SU-DHL-6 (cell line): ENCODE data around the gene IL17RC.

Experiments used
- H2AFZ ChIP-seq: fragments of 200-600 bp; sonication (generic); 2 replicates; pipeline ENCODE4 v1.6.1; 2014; ENCODE audit warnings: low read depth, mild to moderate bottlenecking, moderate library complexity, mixed read lengths, antibody characterized with exemption, low read length; ENCODE audit not compliant: severe bottlenecking
- H3F3A ChIP-seq: fragments of 200-600 bp; shearing (Covaris generic); 2 replicates; pipeline ENCODE4 v1.6.0; 2016; ENCODE audit warnings: antibody characterized with exemption, mild to moderate bottlenecking; ENCODE audit not compliant: insufficient read depth
- H3K27ac ChIP-seq: fragments of 200-600 bp; sonication (generic); 2 replicates; pipeline ENCODE4 v1.5.1; 2016; ENCODE audit warnings: low read depth, mild to moderate bottlenecking, low read length, moderate library complexity, mixed read lengths
- H3K27me3 ChIP-seq: fragments of 200-600 bp; sonication (generic), shearing (Covaris generic); 2 replicates; pipeline ENCODE4 v1.6.0; 2014; ENCODE audit warnings: mild to moderate bottlenecking, low read length
- H3K36me3 ChIP-seq: fragments of 200-600 bp; sonication (generic); 2 replicates; pipeline ENCODE4 v1.6.1; 2014; ENCODE audit warnings: mild to moderate bottlenecking, low read length, mixed read lengths
- H3K4me2 ChIP-seq: fragments of 300-600, 200-600 bp; shearing (Covaris generic), sonication (generic); 2 replicates; pipeline ENCODE4 v1.6.0; 2014; ENCODE audit warnings: low read length, low read depth, mild to moderate bottlenecking; ENCODE audit not compliant: poor library complexity, severe bottlenecking
- H3K4me3 ChIP-seq: fragments of 200-600 bp; sonication (generic); 2 replicates; pipeline ENCODE4 v1.5.1; 2014; ENCODE audit warnings: antibody characterized with exemption, low read length, mild to moderate bottlenecking, mixed read lengths; ENCODE audit not compliant: insufficient read depth, poor library complexity, severe bottlenecking
- H3K79me2 ChIP-seq: fragments of 200-600 bp; sonication (generic); 2 replicates; pipeline ENCODE4 v1.6.1; 2014; ENCODE audit warnings: mild to moderate bottlenecking, low read length, moderate library complexity; ENCODE audit not compliant: insufficient read depth
- H3K9ac ChIP-seq: fragments of 200-600 bp; sonication (generic); 2 replicates; pipeline ENCODE4 v1.7.0; 2014; ENCODE audit warnings: mild to moderate bottlenecking, low read length
- H3K9me2 ChIP-seq: fragments of 200-600 bp; sonication (generic); replicated peaks from 2 replicates; pipeline ENCODE4 v1.6.1; 2014; ENCODE audit warnings: low read length; ENCODE audit not compliant: insufficient read depth
- H3K9me3 ChIP-seq: fragments of 200-600 bp; sonication (generic); 2 replicates; pipeline ENCODE4 v1.6.1; 2014; ENCODE audit warnings: low read length, mixed read lengths; ENCODE audit not compliant: insufficient read depth
- H4K20me1 ChIP-seq: fragments of 200-600 bp; sonication (generic); 2 replicates; pipeline ENCODE4 v1.6.1; 2014; ENCODE audit warnings: low read depth, mild to moderate bottlenecking, antibody characterized with exemption, low read length, moderate library complexity, mixed read lengths
- CTCF ChIP-seq: fragments of 200-600 bp; sonication (generic); IDR thresholded peaks from one replicate; pipeline ENCODE4 v1.5.1; 2017; ENCODE audit warnings: antibody characterized with exemption, mild to moderate bottlenecking, low read length, moderate library complexity; ENCODE audit not compliant: insufficient read depth, poor library complexity, severe bottlenecking
- EZH2phosphoT487 ChIP-seq: fragments of 200-600 bp; sonication (generic), shearing (Covaris generic); conservative IDR thresholded peaks from 2 replicates; pipeline ENCODE4 v1.6.1; 2018; ENCODE audit warnings: mild to moderate bottlenecking, antibody characterized with exemption, low read length, moderate library complexity, mixed read lengths

IL17RC gene

GRCh38 chr3:9946112-9947024 lies 29.5 kb downstream of the IL17RC start:
- peak overlapping the region; percentile 61 for H3K9ac ChIP-seq
- H3K4me3 ChIP-seq, result peak overlapping the region; percentile 55
- H3F3A ChIP-seq, result no peaks in the 10 kb centered on the region
- no peaks in the 10 kb centered on the region for H3K9me3 ChIP-seq
- no peaks in the 10 kb centered on the region for H3K27me3 ChIP-seq
- peak overlapping the region; percentile 61 for H2AFZ ChIP-seq
- H3K4me2 ChIP-seq, result peak overlapping the region; percentile 50
- no peaks in the 10 kb centered on the region for H3K79me2 ChIP-seq
- no peaks in the 10 kb centered on the region for H4K20me1 ChIP-seq
- H3K9me2 ChIP-seq, result no peaks in the 10 kb centered on the region
- H3K36me3 ChIP-seq, result no peaks in the 10 kb centered on the region
- TF ChIP-seq CTCF (peak; percentile 31), EZH2phosphoT487 (no peak)
- H3K27ac ChIP-seq, result no peak overlapping the region

GRCh38 chr3:9947025-9947995 lies 30.4 kb downstream of the IL17RC start:
- TF ChIP-seq EZH2phosphoT487, result no peak
- no peak for TF ChIP-seq CTCF
- Histone ChIP-seq H3K27me3 (no peaks in the 10 kb centered on the region), H3K4me3 (no peak overlapping the region), H3K36me3 (no peaks in the 10 kb centered on the region), H3K27ac (no peak overlapping the region), H3K9ac (no peak overlapping the region), H3K4me2 (no peak overlapping the region), H3K9me2 (no peaks in the 10 kb centered on the region), H3F3A (no peaks in the 10 kb centered on the region), H2AFZ (no peak overlapping the region), H3K79me2 (no peaks in the 10 kb centered on the region), H4K20me1 (no peaks in the 10 kb centered on the region), H3K9me3 (no peaks in the 10 kb centered on the region)

- no peak overlapping the region for H3K27ac ChIP-seq
- no peak overlapping the region for H3K4me2 ChIP-seq
Observed at GRCh38 chr3:9948586-9948985, 31.7 kb downstream of the IL17RC start.

More at GRCh38 chr3:9948586-9948985, 31.7 kb downstream of the IL17RC start:
- Histone ChIP-seq H3K27me3 (no peaks in the 10 kb centered on the region), H3K9ac (no peak overlapping the region), H2AFZ (no peak overlapping the region), H3K9me2 (no peaks in the 10 kb centered on the region), H3F3A (no peaks in the 10 kb centered on the region), H3K36me3 (no peaks in the 10 kb centered on the region), H4K20me1 (no peaks in the 10 kb centered on the region), H3K79me2 (no peaks in the 10 kb centered on the region), H3K4me3 (no peak overlapping the region), H3K9me3 (no peaks in the 10 kb centered on the region)
- TF ChIP-seq CTCF, result no peak
- TF ChIP-seq EZH2phosphoT487, result no peak
